ENCODE data around the gene ENTPD8. TPM values are rescaled to one million over a fixed set of nuclear protein-coding genes. Genes with fewer than 3 reads are reported as not detected.

ENTPD8 gene
- total RNA-seq, 2 donors from 2014 or later = 0.33 to 0.75 TPM

DNA sequence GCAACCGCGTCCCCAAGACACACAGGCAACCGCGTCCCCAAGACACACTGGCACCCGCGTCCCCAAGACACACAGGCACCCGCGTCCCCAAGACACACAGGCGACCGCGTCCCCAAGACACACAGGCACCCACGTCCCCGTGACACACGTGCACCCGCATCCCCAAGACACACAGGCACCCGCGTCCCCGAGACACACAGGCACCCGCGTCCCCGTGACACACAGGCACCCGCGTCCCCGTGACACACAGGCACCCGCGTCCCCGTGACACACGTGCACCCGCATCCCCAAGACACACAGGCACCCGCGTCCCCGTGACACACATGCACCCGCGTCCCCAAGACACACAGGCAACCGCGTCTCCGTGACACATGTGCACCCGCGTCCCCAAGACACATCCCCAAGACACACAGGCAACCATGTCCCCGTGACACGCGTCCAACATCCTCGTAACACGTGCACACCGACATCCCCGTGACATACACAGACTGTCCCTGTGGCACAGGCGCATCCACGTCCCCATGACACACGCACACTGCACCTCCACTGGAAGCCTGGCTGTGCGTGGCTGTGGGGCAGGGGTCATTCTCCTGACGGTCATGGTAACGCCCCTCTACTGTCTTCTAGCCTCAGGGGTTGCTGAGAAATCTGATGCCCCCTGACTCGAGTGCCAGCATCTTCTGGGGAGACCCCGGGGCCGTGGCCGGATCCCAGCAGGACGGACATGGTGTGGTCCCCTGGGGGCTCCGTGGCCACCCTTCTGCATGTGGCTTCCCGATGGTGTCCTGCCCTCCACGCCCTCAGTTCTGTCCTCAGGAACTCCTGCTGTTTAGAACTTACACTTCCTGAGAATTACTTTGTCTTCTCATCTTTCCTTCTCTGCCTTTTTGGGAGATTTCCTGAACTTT is 42.3 kb downstream of the ENTPD8 start:
- Histone ChIP-seq H3K4me1 (ENCODE audit: control insufficient read depth, insufficient read depth, low read length) (no peaks in the 10 kb centered on the region), H3K9ac (ENCODE audit: extremely low read depth, low read length, poor library complexity, severe bottlenecking) (no peak overlapping the region), H3K27me3 (ENCODE audit: control insufficient read depth, insufficient read depth, low read length, poor library complexity, severe bottlenecking) (no peaks in the 10 kb centered on the region), H3K27ac (ENCODE audit: low read depth, low read length) (no peak overlapping the region), H3K4me3 (ENCODE audit: low read length) (no peak overlapping the region), H3K9me3 (ENCODE audit: control insufficient read depth, low read length) (no peaks in the 10 kb centered on the region), H3K36me3 (ENCODE audit: control insufficient read depth, insufficient read depth, low read length) (no peaks in the 10 kb centered on the region)
- TF ChIP-seq, protein P1, sequence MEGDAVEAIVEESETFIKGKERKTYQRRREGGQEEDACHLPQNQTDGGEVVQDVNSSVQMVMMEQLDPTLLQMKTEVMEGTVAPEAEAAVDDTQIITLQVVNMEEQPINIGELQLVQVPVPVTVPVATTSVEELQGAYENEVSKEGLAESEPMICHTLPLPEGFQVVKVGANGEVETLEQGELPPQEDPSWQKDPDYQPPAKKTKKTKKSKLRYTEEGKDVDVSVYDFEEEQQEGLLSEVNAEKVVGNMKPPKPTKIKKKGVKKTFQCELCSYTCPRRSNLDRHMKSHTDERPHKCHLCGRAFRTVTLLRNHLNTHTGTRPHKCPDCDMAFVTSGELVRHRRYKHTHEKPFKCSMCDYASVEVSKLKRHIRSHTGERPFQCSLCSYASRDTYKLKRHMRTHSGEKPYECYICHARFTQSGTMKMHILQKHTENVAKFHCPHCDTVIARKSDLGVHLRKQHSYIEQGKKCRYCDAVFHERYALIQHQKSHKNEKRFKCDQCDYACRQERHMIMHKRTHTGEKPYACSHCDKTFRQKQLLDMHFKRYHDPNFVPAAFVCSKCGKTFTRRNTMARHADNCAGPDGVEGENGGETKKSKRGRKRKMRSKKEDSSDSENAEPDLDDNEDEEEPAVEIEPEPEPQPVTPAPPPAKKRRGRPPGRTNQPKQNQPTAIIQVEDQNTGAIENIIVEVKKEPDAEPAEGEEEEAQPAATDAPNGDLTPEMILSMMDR (conservative IDR thresholded peaks at IDR 0.05) = no peak
- no peak for DNase-seq
- H3K9me3 Mint-ChIP-seq = peaks cover 23% of the 10 kb centered on the region
- WGBS, 2 experiments (ENCODE audit: insufficient coverage in 1 of 2, insufficient read length in 1 of 2) = 96 to 97% methylated on average over 47 to 60 of the region's 60 CpGs
- no peak overlapping the region for H3K27ac Mint-ChIP-seq
- no peaks in the 10 kb centered on the region for H3K4me1 Mint-ChIP-seq
- peaks cover 3% of the 10 kb centered on the region for H3K27me3 Mint-ChIP-seq (ENCODE audit: insufficient read depth)
- H3K4me3 Mint-ChIP-seq = no peak overlapping the region
- peaks cover 25% of the 10 kb centered on the region for H3K36me3 Mint-ChIP-seq (ENCODE audit: low read depth)

- H3K4me1 Mint-ChIP-seq = no peaks in the 10 kb centered on the region
- H3K27me3 ChIP-seq (ENCODE audit: control insufficient read depth, insufficient read depth, low read length, poor library complexity, severe bottlenecking) = no peaks in the 10 kb centered on the region
Observed at GRCh38 chr9:137397675-137398423, 43.3 kb downstream of the ENTPD8 start.

More at GRCh38 chr9:137397675-137398423, 43.3 kb downstream of the ENTPD8 start:
- Mint-ChIP-seq H3K27ac (no peak overlapping the region), H3K27me3 (ENCODE audit: insufficient read depth) (peaks cover 3% of the 10 kb centered on the region), H3K4me3 (no peak overlapping the region), H3K36me3 (ENCODE audit: low read depth) (peaks cover 24% of the 10 kb centered on the region), H3K9me3 (peaks cover 23% of the 10 kb centered on the region)
- Histone ChIP-seq H3K36me3 (ENCODE audit: control insufficient read depth, insufficient read depth, low read length) (no peaks in the 10 kb centered on the region), H3K4me1 (ENCODE audit: control insufficient read depth, insufficient read depth, low read length) (no peaks in the 10 kb centered on the region), H3K27ac (ENCODE audit: low read depth, low read length) (no peak overlapping the region), H3K9ac (ENCODE audit: extremely low read depth, low read length, poor library complexity, severe bottlenecking) (no peak overlapping the region), H3K4me3 (ENCODE audit: low read length) (no peak overlapping the region), H3K9me3 (ENCODE audit: control insufficient read depth, low read length) (no peaks in the 10 kb centered on the region)
- no peak for DNase-seq
- 88 to 90% methylated on average over 11 to 20 of the region's 20 CpGs for WGBS, 2 experiments (ENCODE audit: insufficient coverage in 1 of 2, insufficient read length in 1 of 2)
- TF ChIP-seq, protein P1 (conservative IDR thresholded peaks at IDR 0.05) = no peak
